ENCODE results near the gene PPTC7.

DNA sequence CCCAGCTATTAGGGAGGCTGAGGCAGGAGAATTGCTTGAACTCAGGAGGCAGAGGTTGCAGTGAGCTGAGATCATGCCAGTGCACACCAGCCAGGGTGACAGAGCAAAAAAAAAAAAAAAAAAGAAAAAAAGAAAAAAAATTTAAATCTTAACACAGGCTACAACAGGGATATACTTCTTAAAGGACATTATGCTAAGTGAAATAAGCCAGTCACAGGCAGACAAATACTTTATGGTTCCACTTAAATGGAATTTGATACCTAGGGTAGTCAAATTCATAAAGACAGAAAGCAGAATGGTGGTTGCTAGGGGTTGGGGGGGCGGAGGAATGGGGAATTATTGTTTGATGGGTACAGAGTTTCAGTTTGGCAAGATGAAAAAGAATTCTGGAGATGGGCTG is 14.8 kb upstream of the PPTC7 start:
- TF ChIP-seq, protein P1, sequence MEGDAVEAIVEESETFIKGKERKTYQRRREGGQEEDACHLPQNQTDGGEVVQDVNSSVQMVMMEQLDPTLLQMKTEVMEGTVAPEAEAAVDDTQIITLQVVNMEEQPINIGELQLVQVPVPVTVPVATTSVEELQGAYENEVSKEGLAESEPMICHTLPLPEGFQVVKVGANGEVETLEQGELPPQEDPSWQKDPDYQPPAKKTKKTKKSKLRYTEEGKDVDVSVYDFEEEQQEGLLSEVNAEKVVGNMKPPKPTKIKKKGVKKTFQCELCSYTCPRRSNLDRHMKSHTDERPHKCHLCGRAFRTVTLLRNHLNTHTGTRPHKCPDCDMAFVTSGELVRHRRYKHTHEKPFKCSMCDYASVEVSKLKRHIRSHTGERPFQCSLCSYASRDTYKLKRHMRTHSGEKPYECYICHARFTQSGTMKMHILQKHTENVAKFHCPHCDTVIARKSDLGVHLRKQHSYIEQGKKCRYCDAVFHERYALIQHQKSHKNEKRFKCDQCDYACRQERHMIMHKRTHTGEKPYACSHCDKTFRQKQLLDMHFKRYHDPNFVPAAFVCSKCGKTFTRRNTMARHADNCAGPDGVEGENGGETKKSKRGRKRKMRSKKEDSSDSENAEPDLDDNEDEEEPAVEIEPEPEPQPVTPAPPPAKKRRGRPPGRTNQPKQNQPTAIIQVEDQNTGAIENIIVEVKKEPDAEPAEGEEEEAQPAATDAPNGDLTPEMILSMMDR (IDR thresholded peaks at IDR 0.05) = no peak
- TF ChIP-seq POLR2A (IDR thresholded peaks at IDR 0.05) = no peak
- TF ChIP-seq POLR2AphosphoS5 (IDR thresholded peaks at IDR 0.05) = no peak
